Measurements from ENCODE around the gene FFAR3.

The FFAR3 gene, protein sequence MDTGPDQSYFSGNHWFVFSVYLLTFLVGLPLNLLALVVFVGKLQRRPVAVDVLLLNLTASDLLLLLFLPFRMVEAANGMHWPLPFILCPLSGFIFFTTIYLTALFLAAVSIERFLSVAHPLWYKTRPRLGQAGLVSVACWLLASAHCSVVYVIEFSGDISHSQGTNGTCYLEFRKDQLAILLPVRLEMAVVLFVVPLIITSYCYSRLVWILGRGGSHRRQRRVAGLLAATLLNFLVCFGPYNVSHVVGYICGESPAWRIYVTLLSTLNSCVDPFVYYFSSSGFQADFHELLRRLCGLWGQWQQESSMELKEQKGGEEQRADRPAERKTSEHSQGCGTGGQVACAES

DNA sequence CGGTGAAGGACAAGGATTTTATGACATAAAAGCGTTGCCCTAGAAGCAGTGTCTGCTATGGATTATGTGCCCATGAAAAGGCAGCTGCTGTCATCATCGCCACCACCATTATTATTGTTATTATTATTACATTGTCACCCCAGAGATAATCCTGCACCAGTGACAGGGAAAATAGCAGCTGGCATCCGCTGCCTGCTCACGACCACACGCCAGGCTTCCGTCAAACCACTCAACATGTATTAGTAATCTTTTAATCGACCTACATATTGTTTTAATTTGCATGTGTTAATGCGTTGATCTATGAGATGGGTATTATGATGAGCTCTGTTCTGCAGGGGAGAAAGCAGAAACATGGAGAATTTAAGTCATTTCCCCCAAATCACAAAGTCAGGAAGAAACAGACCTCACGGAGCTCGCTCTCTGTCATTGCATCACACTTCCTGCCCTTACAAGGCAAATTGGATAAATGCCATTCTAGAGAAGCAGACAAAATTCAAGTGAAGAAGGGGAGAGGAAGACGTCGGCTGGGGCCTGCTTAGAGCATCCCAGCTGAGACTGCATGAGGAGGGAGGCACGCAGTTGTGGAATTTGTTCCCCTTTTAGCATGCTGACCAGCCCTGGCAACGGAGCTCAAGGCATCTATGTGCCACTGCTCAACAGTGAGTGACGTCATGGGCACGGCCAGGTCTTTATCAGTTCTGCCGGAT lies at the start of gene FFAR3:
Gene FFAR3 (plus strand): TSS at position 594 of the 707 bp plus-strand sequence. CDS start 431 bp downstream, outside the sequence.
- no peak for DNase-seq

DNA sequence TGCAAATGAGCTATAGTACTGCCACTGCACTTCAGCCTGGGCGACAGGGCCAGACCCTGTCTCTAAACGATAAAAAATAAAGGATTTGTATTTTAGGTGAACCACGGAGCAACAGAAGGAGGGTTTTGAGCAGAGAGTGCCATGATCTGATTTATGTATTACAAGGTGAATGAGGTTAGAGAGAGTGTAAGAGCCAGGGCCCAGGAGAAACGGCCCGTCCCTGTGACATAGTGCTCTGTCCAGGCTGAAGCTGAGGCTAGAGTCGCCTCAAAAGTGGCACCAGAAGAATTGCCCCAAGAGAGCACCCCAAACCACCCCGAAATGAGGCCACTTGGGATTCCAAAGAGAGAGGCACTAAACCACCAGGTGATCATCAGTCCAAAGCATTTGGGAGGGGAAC lies 49.4 kb upstream of the FFAR3 start:
- no peak for DNase-seq

DNA sequence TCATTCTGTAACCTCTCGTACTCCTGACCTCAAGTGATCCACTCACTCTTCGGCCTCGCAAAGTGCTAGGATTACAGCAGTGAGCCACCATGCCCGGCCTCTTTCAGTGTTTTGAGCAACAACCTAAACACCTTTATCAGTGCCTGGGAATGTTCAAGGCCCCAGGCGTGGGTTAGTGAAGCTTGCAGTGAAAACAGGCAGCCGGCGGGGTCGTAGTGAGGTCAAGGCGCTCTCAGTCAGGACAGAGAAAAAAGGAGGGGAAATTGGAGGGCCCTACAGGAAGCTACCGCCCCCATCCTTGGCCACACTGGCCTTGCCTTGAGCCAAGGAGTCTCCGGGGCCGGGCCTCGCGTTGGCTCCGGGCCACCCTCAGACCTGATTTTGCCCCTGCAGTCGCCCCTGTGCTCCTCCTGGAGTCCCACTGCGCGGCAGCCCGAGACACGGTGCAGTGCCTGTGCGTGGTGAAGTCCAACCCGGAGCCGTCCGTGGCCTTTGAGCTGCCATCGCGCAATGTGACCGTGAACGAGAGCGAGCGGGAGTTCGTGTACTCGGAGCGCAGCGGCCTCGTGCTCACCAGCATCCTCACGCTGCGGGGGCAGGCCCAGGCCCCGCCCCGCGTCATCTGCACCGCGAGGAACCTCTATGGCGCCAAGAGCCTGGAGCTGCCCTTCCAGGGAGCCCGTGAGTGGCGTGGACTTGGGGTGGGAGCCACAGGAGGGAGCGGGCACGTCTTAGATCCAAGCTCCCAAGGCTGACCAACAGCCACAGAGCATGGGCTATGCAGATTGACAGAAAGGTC lies 48.6 kb upstream of the FFAR3 start:
- DNase-seq = no peak

DNA sequence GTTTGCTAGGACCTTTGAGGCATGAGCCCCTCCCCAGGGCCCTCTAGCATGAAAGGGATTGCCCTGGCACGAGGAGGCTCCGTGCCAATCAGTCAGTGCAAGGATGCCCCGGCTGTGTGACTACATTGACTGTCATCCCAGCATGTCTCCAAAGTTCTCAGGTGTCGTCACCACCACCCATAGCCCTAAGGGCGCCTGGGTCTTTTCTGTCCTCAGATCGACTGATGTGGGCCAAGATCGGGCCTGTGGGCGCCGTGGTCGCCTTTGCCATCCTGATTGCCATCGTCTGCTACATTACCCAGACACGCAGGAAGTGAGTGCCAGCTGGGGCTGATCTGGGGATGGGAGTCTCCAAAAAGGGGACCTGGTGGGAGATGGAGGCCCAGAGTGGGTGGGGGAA lies 47.9 kb upstream of the FFAR3 start:
- no peak for DNase-seq

DNA sequence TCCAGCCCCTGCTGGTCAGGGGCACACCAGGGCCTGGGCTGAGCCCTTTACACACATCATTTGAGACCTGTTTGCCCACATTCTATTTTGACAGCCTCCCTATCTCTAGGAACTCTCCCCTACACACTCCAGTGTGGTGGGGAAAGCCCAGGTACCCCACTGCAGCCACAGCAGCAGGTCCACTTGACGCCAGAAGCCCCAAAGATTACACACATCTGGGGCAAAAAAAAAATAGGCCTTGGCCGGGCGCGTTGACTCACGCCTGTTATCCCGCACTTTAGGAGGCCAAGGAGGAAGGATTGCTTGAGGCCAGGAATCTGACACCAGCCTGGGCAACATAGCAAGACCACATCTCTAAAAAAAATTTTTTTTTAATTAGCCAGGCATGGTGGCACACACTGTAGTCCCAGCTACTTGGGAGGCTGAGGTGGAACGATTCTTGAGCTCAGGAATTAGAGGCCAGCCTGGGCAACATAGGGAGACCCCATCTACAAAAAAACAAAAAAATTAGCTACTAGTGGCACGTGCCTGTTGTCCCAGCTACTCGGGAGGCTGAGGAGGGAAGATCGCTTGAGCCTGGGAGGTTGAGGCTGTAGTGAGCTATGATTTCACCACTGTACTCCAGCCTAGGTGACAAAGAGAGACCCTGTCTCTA lies 47.3 kb upstream of the FFAR3 start:
- DNase-seq = no peak

DNA sequence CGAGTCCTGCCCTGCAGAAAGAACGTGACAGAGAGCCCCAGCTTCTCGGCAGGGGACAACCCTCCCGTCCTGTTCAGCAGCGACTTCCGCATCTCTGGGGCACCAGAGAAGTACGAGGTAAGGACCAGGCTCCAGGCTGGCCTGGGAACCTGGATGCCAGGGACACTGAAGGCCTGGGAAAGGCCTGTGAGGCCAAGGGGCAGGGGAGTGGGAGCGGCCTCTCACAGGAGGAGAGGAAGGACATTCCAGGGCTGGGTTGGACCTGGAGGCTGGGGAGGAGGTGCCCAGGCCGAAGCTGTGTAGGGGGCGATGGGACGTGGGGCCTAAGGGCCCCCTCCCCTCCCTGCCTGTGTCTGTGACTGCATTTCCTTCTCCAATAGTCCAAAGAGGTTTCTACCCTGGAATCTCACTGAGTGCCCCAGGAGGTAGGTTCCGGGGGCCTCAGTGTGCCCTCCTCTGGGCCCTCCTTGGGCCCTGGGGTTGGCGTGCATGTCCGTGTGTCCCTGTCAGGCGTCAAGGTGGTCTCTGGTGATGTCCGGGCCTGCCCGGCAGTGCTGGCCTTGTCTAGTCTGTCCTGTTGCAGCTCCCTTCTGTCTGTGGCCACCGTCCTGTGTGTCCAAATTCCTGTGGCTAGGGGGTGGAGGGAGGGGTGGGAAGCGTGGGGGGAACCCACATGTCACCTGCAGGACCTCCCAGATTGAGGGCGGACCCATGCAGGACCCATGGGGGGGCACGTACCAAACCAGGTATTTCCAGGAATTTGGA lies 46.2 kb upstream of the FFAR3 start:
- no peak for DNase-seq

DNA sequence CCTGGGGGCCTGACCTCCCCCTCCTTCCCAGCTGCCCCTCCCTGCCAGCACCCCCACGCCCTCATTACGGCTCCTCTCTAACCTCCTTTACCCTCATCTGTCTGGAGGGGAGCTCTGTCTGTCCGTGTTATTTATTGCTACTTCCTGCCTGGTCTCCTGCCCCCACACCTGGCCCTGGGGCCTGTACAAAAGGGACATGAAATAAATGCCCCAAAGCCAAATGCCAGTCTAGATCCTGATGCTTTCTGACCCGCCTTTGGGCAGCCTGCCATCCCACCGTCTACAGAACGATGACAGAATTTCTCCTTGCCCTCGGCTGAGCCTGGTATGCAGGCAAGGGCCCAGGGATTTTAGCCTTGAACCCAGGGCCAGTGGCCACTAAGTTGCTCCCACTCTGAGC lies 44.7 kb upstream of the FFAR3 start:
- no peak for DNase-seq

DNA sequence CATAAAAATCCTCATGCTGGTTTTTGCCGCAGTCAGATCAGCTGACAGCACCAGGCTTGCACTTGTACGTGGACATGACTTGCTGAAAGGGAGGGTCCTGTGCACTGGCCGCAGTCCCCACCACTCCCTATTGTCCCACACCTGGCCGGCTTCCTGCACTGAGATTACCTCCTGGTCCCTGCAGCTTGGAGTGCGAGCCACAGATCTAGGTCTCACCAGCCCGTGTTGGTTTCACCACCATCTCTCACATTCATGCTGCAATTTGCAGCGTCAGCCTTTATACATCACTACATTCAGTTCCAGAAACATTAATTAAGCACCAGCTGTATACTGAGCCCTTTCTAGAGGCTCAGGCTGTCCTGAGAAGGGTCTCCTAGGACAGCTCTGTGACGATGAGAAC lies 44.2 kb upstream of the FFAR3 start:
- DNase-seq = no peak

DNA sequence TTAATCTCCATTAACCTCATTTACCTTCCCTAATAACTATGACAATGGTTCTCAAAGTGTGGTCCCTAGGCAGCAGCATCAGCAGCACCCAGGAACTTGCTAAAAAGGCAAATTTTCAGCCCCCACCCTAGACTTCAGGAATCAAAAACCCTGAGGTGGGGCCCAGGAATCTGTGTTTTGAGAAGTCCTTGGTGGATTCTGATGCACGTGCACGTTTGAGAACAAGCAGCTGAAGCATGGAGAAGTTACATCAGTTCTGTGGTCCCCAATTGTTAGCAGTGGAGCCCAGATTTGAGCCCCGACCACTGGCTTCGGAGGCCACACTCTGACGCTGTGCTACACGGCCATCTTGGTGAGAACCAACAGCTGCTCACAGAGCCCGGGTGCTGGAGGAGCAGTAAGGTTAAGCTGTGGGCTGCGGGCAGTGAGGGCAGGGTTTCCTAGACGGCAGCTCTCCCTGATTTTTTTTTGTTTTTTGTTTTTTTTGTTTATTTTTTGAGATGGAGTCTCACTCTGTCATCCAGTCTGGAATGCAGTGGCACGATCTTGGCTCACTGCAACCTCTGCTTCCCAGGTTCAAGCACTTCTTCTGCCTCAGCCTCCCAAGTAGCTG lies 43.3 kb upstream of the FFAR3 start:
- DNase-seq = no peak

DNA sequence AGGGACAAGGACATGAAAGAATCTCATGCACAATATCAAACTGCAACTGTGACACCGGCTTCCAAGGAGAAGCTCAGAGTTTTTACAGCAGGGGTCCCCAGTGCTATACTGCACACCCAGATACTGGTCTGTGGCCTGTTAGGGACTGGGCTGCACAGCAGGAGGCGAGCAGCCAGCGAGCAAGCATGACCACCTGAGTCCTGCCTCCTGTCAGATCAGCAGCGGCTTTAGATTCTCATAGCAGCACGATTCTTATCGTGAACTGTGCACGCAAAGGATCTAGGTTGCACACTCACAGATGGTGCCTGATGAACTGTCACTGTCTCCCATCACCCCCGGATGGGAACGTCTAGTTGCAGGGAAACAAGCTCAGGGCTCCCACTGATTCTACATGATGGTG lies 42.4 kb upstream of the FFAR3 start:
- DNase-seq = no peak

DNA sequence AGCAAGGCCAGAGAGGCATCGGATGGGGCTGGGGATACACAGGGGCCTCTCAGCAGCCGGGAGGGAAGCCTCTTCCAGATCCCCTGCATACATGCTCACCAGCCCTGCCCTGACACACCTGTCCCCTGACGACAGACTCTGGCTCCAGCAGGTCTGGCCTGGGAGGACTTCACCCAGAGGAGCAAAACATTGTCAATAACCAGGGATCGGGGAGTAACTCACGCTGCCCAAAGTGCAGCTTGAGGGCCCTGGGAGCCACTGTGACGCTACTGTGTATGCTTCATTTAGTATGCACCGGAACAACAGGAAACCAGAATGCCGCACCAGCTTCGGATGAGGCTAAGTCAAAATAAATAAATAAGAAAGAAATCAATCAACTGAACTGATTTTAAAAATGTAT lies 41.7 kb upstream of the FFAR3 start:
- no peak for DNase-seq

DNA sequence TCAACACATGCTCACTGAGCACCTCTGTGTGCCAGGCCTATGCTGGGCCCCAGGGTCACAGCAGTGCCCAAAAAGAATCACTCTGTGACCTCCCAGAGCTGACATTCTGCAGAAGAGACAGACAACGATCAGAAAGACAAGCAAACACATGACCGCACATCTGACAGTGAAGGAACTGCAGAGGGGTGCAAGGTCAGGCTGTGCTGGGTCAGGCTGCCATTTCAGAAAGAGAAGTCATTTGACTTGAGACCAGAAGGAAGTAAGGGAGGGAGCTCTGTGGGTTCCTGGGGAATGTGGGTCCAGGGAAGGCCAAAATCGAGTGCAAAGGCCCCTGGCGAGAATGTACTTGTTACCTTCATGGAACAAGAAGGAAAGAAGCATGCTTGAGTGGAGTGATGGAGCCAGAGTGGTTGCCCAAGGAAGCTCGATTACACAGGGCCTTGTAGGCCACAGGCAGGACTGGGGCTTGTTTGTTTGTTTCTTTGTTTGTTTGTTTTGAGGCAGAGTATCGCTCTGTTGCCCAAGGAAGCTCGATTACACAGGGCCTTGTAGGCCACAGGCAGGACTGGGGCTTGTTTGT lies 40.7 kb upstream of the FFAR3 start:
- no peak for DNase-seq

DNA sequence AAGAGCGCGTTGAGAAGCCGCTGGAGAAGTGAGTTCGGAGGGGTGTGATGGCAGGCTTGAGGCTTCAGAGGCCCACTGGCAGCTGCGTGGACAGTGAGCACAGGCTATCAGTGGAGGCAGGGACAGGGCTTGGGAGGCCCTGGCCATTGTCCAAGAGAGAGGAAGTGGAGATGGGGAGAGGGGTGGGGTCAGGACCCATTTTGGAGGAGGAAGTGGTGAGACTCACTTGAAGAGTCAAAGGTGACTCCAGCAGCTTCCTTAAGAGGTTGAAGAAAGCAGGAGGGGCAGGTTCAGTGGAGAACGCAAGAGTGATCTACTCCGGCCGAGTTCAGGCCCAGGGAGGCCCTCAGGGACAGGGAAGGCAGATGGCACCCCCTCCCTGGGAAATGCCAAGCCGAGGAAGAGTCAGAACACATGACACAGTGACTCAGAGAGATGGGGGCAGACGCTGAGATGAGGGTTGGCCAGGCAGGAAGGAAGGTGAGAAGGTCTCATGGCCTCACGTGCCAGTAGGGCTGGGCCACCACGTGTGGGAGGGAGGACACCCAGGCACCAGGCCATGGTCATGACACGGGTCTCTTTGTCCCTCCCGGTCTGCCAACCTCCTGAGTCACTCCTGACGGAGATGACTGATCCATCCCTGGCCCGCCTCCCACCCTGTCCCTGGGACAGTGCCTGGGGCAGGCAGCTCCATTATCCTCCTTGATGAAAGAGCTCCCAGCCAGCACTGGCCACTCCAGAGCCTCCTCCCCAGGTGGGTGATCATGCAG lies 39.4 kb upstream of the FFAR3 start:
- DNase-seq = no peak

DNA sequence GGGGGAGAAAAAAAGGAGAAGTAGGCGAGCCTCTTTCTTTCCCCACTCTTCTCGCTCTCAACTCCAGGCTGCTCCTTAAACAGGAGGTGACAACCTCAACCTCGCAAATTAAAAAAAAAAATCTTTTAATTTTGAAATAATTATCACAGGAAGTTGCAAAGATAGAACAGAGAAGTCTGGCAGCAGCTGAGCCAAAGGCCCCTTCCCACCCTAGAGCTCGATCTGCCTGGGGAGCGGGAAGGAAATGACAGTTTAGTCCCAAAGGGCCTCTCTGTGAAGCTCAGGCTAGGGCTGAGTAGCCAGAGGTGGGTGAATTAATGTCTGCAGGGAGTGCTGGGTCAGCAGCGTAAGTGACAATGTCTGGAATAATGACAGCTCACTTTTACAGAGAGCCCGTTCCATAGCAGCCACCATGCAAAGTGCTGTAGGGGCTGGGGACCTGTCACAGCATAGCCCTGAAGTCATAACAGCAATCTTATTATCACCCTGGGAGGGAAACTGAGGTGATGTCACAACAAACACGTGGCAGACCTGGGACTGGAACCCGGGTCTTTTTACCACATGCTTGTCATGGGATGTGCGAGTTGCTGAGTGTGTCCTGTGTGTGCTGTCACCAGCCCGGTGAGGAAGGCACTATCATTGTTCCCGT lies 38.1 kb upstream of the FFAR3 start:
- no peak for DNase-seq

DNA sequence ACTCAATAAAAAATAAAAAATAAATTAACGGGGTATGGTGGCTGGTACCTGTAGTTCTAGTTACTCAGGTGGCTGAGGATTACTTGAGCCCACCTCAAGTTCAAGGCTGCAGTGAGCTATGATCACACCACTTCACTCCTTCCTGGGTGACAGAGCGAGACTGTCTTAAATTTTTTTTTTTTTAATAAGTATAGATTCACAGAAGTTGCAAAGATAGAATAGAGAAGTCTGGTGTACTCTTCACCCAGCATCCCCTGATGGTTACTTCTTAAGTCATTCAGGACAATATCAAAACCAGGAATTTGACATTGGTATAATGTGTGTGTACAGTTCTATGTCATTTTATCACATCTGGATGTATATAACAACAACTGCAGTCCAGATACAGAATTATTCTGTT lies 37.0 kb upstream of the FFAR3 start:
- no peak for DNase-seq

DNA sequence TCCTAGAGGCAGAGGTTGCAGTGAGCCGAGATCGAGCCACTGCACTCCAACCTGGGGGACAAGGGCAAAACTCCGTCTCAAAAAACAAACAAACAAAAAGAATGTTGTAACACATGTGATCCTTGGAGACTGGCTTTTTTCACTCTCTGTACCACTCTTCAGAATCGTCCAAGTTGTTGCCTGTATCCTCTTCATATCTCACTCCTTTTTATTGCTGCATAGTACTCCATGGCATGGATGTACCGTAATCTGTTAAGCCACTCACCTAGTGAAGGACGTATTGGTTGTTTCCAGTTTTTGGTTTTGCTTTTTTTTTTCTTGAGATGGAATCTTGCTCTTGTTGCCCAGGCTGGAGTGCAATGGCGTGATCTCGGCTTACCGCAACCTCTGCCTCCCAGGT lies 36.2 kb upstream of the FFAR3 start:
- DNase-seq = no peak

DNA sequence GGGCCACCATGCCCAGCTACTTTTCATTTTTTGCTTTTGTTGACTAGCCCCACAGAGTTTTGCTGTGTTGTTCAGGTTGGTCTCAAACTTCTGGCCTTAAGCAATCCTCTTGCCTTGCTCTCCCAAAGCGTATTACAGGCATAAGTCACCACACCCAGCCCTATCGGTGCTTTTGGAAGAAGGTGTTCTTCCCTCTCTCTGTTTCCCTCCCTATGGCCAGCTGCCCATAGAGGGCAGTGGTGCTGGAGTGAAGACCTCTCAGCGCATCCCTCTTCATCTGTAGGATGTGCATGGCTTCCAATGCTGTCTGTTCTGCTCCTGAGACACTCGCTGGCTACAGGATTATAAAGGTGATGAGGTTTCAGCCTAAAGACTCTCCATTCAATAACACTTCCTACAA lies 30.6 kb upstream of the FFAR3 start:
- DNase-seq = no peak

DNA sequence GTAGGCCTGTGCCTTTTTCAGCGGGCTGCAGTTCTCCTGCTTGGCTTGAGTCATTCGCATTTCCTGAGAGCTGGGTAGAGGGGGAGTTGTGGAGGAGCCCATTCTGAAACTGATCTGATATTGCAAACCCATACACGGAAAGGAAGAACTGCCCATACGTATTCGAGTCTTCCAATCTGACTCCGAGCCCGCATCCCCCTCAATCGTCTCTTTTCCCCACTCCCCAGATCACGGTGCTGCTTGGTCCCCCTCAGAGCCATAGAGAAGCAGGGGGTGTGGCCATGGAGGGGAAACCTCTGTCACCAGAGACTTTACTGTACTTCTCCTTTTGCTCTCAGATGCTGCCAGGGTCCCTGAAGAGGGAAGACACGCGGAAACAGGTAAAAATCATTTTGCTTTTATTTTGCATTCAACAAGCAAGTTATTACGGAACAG lies 29.4 kb upstream of the FFAR3 start, which contains the start of gene CD22:
Gene CD22 (plus strand): TSS at position 337 of the 435 bp plus-strand sequence. CDS start 2,854 bp downstream, outside the sequence.
- no peak for DNase-seq

DNA sequence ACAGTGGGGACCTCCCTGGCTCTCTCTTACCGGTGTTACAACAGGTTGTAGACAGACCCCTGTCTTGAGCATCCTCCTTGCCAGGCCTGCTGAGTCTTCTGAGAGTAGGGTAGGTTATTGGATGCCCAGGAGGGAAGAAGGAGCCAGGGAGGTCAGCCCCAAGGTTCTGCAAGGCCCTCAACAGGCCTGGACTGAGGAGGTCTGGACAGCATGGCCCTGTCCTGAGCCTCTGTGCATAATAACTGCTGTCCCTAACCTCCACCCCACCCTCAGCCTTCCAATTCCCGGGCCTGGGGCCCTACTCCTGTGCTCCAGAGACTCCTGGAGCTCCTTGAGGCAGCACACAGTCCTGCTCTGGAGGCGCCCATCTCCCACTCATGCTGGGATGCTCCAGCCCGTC lies 28.9 kb upstream of the FFAR3 start:
- DNase-seq = no peak

DNA sequence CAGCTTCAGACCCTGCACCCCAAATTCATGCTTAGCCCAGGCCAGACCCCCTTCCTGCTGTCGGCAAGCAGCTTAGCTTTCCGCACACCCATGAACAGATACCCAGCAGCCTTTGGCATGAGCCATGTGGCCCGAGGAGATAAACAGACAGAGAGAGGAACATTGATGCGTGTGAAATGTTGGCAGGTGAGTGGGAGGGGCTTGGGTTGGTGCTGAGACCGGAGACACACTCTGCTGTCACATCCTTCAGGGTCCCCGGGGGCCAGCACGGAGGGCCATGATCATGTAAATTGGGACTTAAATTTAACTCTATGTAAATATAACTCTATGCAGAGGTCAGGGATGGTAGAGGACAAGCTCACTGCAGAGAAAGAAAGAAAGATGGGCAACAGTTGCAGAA lies 27.8 kb upstream of the FFAR3 start:
- no peak for DNase-seq

Data from activated naive CD4-positive, alpha-beta T cell treated with Interleukin-2 at 50 U/mL for 16 hours (primary cell).